Peyer's patch (tissue), 4 donors: ENCODE data around the gene STAG1. TPM values are rescaled to one million over a fixed set of nuclear protein-coding genes. Genes with fewer than 3 reads are reported as not detected.
"Not testable (repeated sequence)": the region's sequence is repeated elsewhere in the genome, so short reads cannot be mapped to it uniquely, and the experiment has no call there.

Source experiments
- DNase-seq, 3 donors: peaks; one replicate each; pipeline ENCODE4 v3.0.0-alpha.2; 2017 to 2019
- H3K27ac ChIP-seq, 4 donors: fragments of 200-600 bp; sonication (generic); one replicate each; pipeline ENCODE4 v1.5.1; 2016 to 2019
- H3K27me3 ChIP-seq, 2 donors: fragments of 200-600 bp; sonication (generic); one replicate each; pipeline ENCODE4 v1.5.1; 2019
- H3K36me3 ChIP-seq, 3 donors: fragments of 200-600 bp; sonication (generic); one replicate each; pipeline ENCODE4 v1.5.1; 2016 to 2019
- H3K4me1 ChIP-seq, 4 donors: fragments of 200-600 bp; sonication (generic); one replicate each; pipeline ENCODE4 v1.5.1; 2016 to 2019
- H3K4me3 ChIP-seq, 4 donors: fragments of 200-600 bp; sonication (generic); 1 replicate in 3 of 4; 2 replicates in 1 of 4; pipeline ENCODE4 v1.5.1; 2016 to 2019; ENCODE audit warnings: mild to moderate bottlenecking in 1 of 4
- H3K9me3 ChIP-seq, 4 donors: fragments of 200-600 bp; sonication (generic); one replicate each; pipeline ENCODE4 v1.5.1; 2016 to 2019; ENCODE audit warnings: mild to moderate bottlenecking in 1 of 4
- CTCF ChIP-seq, 6 experiments: fragments of 450-650 bp in 4 of 6; fragments of 200-600 bp in 2 of 6; sonication (generic) in 1 of 6; IDR thresholded peaks; one replicate each; pipeline ENCODE4 v1.5.1; 2017 to 2019; ENCODE audit warnings: antibody characterized with exemption in 6 of 6, mild to moderate bottlenecking in 3 of 6, moderate library complexity in 1 of 6
- POLR2A ChIP-seq, 2 donors: fragments of 450-650 bp; IDR thresholded peaks; one replicate each; pipeline ENCODE4 v1.5.1; 2017; ENCODE audit warnings: antibody characterized with exemption in 2 of 2, mild to moderate bottlenecking in 2 of 2, moderate library complexity in 2 of 2
- total RNA-seq, 4 donors: library from RNA; depleted of rRNA; stranded (reverse); fragments of >200 nt; gene quantifications; one replicate each; pipeline ENCODE4 v1.1.0, GENCODE V29; 2016

The STAG1 gene
- total RNA-seq, 4 donors from 2014 or later: 22.6 to 91.6 (median 35.2) TPM

GRCh38 chr3:136577791-136578190 lies 174.4 kb downstream of the STAG1 start:
- Histone ChIP-seq H3K4me3 (no peak overlapping the region), H3K9me3 (no peaks in the 10 kb centered on the region), H3K36me3 (no peaks in the 10 kb centered on the region), H3K27me3 (no peaks in the 10 kb centered on the region), H3K27ac (no peak overlapping the region), H3K4me1 (no peaks in the 10 kb centered on the region)
- TF ChIP-seq CTCF (IDR thresholded peaks at IDR 0.05) (no peak), POLR2A (IDR thresholded peaks at IDR 0.05) (no peak)
- DNase-seq: no peak

- no peaks in the 10 kb centered on the region for H3K4me1 ChIP-seq
- H3K27me3 ChIP-seq: no peaks in the 10 kb centered on the region
- no peak overlapping the region for H3K4me3 ChIP-seq
- H3K9me3 ChIP-seq: no peaks in the 10 kb centered on the region
- no peak for TF ChIP-seq CTCF (IDR thresholded peaks at IDR 0.05)
- no peak for TF ChIP-seq POLR2A (IDR thresholded peaks at IDR 0.05)
- no peak for DNase-seq
- H3K27ac ChIP-seq: no peak overlapping the region
- no peaks in the 10 kb centered on the region for H3K36me3 ChIP-seq
These were observed 175.7 kb downstream of the STAG1 start for GRCh38 chr3:136576279-136577009.

- no peaks in the 10 kb centered on the region for H3K9me3 ChIP-seq
- peaks cover 0 to 5% (median 0%) of the 10 kb centered on the region in 3 donors for H3K36me3 ChIP-seq
- DNase-seq: no peak
- no peaks in the 10 kb centered on the region for H3K4me1 ChIP-seq
- no peak for TF ChIP-seq POLR2A (IDR thresholded peaks at IDR 0.05)
- TF ChIP-seq CTCF (IDR thresholded peaks at IDR 0.05): no peak
- H3K27me3 ChIP-seq: no peaks in the 10 kb centered on the region
- no peak overlapping the region for H3K27ac ChIP-seq
- H3K4me3 ChIP-seq: no peak overlapping the region
These were observed 184.5 kb downstream of the STAG1 start for GRCh38 chr3:136567599-136568188.

- H3K9me3 ChIP-seq, H3K4me1 ChIP-seq, H3K36me3 ChIP-seq, H3K27ac ChIP-seq, H3K4me3 ChIP-seq, H3K27me3 ChIP-seq, DNase-seq: not testable (repeated sequence)
These were observed 187.2 kb downstream of the STAG1 start for GRCh38 chr3:136564962-136565361.

- H3K27me3 ChIP-seq: no peaks in the 10 kb centered on the region
- no peak for DNase-seq
- H3K4me3 ChIP-seq: no peak overlapping the region
- H3K36me3 ChIP-seq: peaks cover 0 to 5% (median 0%) of the 10 kb centered on the region in 3 donors
- H3K4me1 ChIP-seq: no peaks in the 10 kb centered on the region
- H3K9me3 ChIP-seq: no peaks in the 10 kb centered on the region
- H3K27ac ChIP-seq: no peak overlapping the region
- no peak for TF ChIP-seq POLR2A (IDR thresholded peaks at IDR 0.05)
These were observed 190.2 kb downstream of the STAG1 start for GRCh38 chr3:136562026-136562425.

- no peaks in the 10 kb centered on the region for H3K9me3 ChIP-seq
- H3K4me1 ChIP-seq: no peaks in the 10 kb centered on the region
- no peak for DNase-seq
- TF ChIP-seq POLR2A (IDR thresholded peaks at IDR 0.05): no peak
- H3K27ac ChIP-seq: no peak overlapping the region
- H3K4me3 ChIP-seq: no peak overlapping the region
- no peaks in the 10 kb centered on the region for H3K27me3 ChIP-seq
- H3K36me3 ChIP-seq: no peaks in the 10 kb centered on the region
These were observed 192.3 kb downstream of the STAG1 start for GRCh38 chr3:136559896-136560295.

GRCh38 chr3:136549461-136549860 lies 202.7 kb downstream of the STAG1 start:
- H3K36me3 ChIP-seq, H3K27ac ChIP-seq, H3K9me3 ChIP-seq, DNase-seq, H3K27me3 ChIP-seq, H3K4me3 ChIP-seq, H3K4me1 ChIP-seq: not testable (repeated sequence)

- TF ChIP-seq POLR2A (IDR thresholded peaks at IDR 0.05): no peak
- Histone ChIP-seq H3K36me3 (no peaks in the 10 kb centered on the region), H3K9me3 (no peaks in the 10 kb centered on the region), H3K4me3 (no peak overlapping the region), H3K27me3 (no peaks in the 10 kb centered on the region), H3K4me1 (no peaks in the 10 kb centered on the region), H3K27ac (no peak overlapping the region)
- DNase-seq: no peak
These were observed 204.9 kb downstream of the STAG1 start for GRCh38 chr3:136547293-136547692.
